HEK293 (cell line): ENCODE data around the gene SLC27A2.

Experiments used
- CTCF ChIA-PET: fragments of 350-600 bp; formaldehyde crosslinking; extraction: SDS; loops from one replicate; lab custom pipeline; 2021; ENCODE audit warnings: antibody characterized with exemption; lab: Yijun Ruan, JAX
- POLR2A ChIA-PET: fragments of 300-600 bp; formaldehyde crosslinking; extraction: SDS; loops from one replicate; lab custom pipeline; 2020; ENCODE audit warnings: antibody characterized with exemption, inconsistent platforms; lab: Yijun Ruan, JAX
- H3K27ac ChIP-seq: fragments of 200-500 bp; sonication (Bioruptor generic); 2 replicates; pipeline ENCODE4 v1.5.1; 2014; ENCODE audit warnings: low read depth, low read length, control low read depth, inconsistent platforms; ENCODE audit errors: extremely low read depth
- H3K36me3 ChIP-seq, 2 experiments: fragments of 200-500 bp in 1 of 2; sonication (Bioruptor generic) in 1 of 2; 1 replicate in 1 of 2; 2 replicates in 1 of 2; pipeline ENCODE4 v1.5.1; 2014 to 2017; ENCODE audit warnings: inconsistent platforms in 2 of 2, low read length in 2 of 2; ENCODE audit not compliant: control insufficient read depth in 2 of 2, insufficient read depth in 1 of 2
- H3K4me1 ChIP-seq: fragments of 200-500 bp; sonication (Bioruptor generic); 2 replicates; pipeline ENCODE4 v1.5.1; 2014; ENCODE audit warnings: mild to moderate bottlenecking, low read length, inconsistent platforms; ENCODE audit not compliant: control insufficient read depth, insufficient read depth
- H3K4me3 ChIP-seq: 2 replicates; pipeline ENCODE4 v1.5.1; 2011; ENCODE audit warnings: low read depth, mild to moderate bottlenecking, control low read depth, low read length, moderate library complexity
- H3K9me3 ChIP-seq: fragments of 200-500 bp; sonication (Bioruptor generic); 2 replicates; pipeline ENCODE4 v1.5.1; 2014; ENCODE audit warnings: low read depth, low read length, inconsistent platforms; ENCODE audit not compliant: control insufficient read depth, insufficient read depth
- MZF1 ChIP-seq: fragments of 450-650 bp; formaldehyde crosslinking; IDR thresholded peaks from 2 replicates; pipeline ENCODE4 v1.5.1; 2017; ENCODE audit warnings: missing biosample characterization, missing genetic modification characterization, borderline replicate concordance
- SALL2 ChIP-seq: fragments of 450-650 bp; formaldehyde crosslinking; IDR thresholded peaks from 2 replicates; pipeline ENCODE4 v1.5.0; 2017; ENCODE audit warnings: missing biosample characterization, mild to moderate bottlenecking, missing genetic modification characterization, borderline replicate concordance
- ZBTB17 ChIP-seq: fragments of 450-650 bp; formaldehyde crosslinking; IDR thresholded peaks from 2 replicates; pipeline ENCODE4 v1.5.1; 2016; ENCODE audit warnings: missing biosample characterization, missing genetic modification characterization
- ZFHX2 ChIP-seq: fragments of 450-650 bp; formaldehyde crosslinking; conservative IDR thresholded peaks from 2 replicates; pipeline ENCODE4 v1.5.1; 2016; ENCODE audit warnings: missing biosample characterization, missing genetic modification characterization
- ZNF16 ChIP-seq: fragments of 450-650 bp; formaldehyde crosslinking; IDR thresholded peaks from 2 replicates; pipeline ENCODE4 v1.5.1; 2016; ENCODE audit warnings: low read depth, missing biosample characterization, missing genetic modification characterization
- ZNF23 ChIP-seq: fragments of 450-650 bp; formaldehyde crosslinking; IDR thresholded peaks from 2 replicates; pipeline ENCODE4 v1.5.1; 2016; ENCODE audit warnings: missing biosample characterization, missing genetic modification characterization, borderline replicate concordance
- ZNF266 ChIP-seq: fragments of 450-650 bp; formaldehyde crosslinking; IDR thresholded peaks from 2 replicates; pipeline ENCODE4 v1.5.1; 2016; ENCODE audit warnings: missing biosample characterization, missing genetic modification characterization, low read depth
- ZNF350 ChIP-seq: fragments of 450-650 bp; formaldehyde crosslinking; IDR thresholded peaks from 2 replicates; pipeline ENCODE4 v1.5.0; 2017; ENCODE audit warnings: missing biosample characterization, mild to moderate bottlenecking, missing genetic modification characterization
- ZNF354C ChIP-seq: fragments of 450-650 bp; formaldehyde crosslinking; IDR thresholded peaks from 2 replicates; pipeline ENCODE4 v1.5.1; 2016; ENCODE audit warnings: missing biosample characterization, missing genetic modification characterization, low read depth, borderline replicate concordance
- ZNF391 ChIP-seq: fragments of 450-650 bp; formaldehyde crosslinking; IDR thresholded peaks from 2 replicates; pipeline ENCODE4 v1.5.1; 2016; ENCODE audit warnings: low read depth, missing biosample characterization, missing genetic modification characterization, borderline replicate concordance
- ZNF473 ChIP-seq: fragments of 450-650 bp; formaldehyde crosslinking; IDR thresholded peaks from 2 replicates; pipeline ENCODE4 v1.5.1; 2017; ENCODE audit warnings: missing biosample characterization, missing genetic modification characterization
- ZNF514 ChIP-seq: fragments of 450-650 bp; formaldehyde crosslinking; IDR thresholded peaks from 2 replicates; pipeline ENCODE4 v1.5.1; 2016; ENCODE audit warnings: missing biosample characterization, missing genetic modification characterization
- ZNF530 ChIP-seq: fragments of 450-650 bp; formaldehyde crosslinking; IDR thresholded peaks from 2 replicates; pipeline ENCODE4 v1.5.1; 2016; ENCODE audit warnings: low read depth, missing biosample characterization, missing genetic modification characterization
- ZNF596 ChIP-seq: fragments of 450-650 bp; IDR thresholded peaks from 2 replicates; pipeline ENCODE4 v1.5.0; 2018; ENCODE audit warnings: missing biosample characterization, mild to moderate bottlenecking, missing genetic modification characterization, moderate library complexity
- ZNF747 ChIP-seq: fragments of 450-650 bp; formaldehyde crosslinking; IDR thresholded peaks from 2 replicates; pipeline ENCODE4 v1.5.1; 2016; ENCODE audit warnings: missing biosample characterization, missing genetic modification characterization
- ZNF792 ChIP-seq: fragments of 450-650 bp; formaldehyde crosslinking; IDR thresholded peaks from 2 replicates; pipeline ENCODE4 v1.5.1; 2016; ENCODE audit warnings: missing biosample characterization, missing genetic modification characterization
- TF ChIP-seq, protein P1 (sequence below): fragments of 450-650 bp; formaldehyde crosslinking; IDR thresholded peaks from 2 replicates; pipeline ENCODE4 v1.5.1; 2016; ENCODE audit warnings: missing biosample characterization, missing genetic modification characterization
- TF ChIP-seq, protein P2 (sequence below): fragments of 450-650 bp; formaldehyde crosslinking; IDR thresholded peaks from 2 replicates; pipeline ENCODE4 v1.5.1; 2016; ENCODE audit warnings: missing biosample characterization, missing genetic modification characterization
- TF ChIP-seq, protein P3 (sequence below): fragments of 450-650 bp; formaldehyde crosslinking; IDR thresholded peaks from 2 replicates; pipeline ENCODE4 v1.5.0; 2017; ENCODE audit warnings: missing biosample characterization, missing genetic modification characterization, borderline replicate concordance
- TF ChIP-seq, protein P4 (sequence below): fragments of 450-650 bp; IDR thresholded peaks from 2 replicates; pipeline ENCODE4 v1.5.1; 2018; ENCODE audit warnings: missing biosample characterization, missing genetic modification characterization
- TF ChIP-seq, protein P5 (sequence below): fragments of 450-650 bp; formaldehyde crosslinking; IDR thresholded peaks from 2 replicates; pipeline ENCODE4 v1.5.1; 2016; ENCODE audit warnings: missing biosample characterization, missing genetic modification characterization
- TF ChIP-seq, protein P6 (sequence below): fragments of 450-650 bp; formaldehyde crosslinking; IDR thresholded peaks from 2 replicates; pipeline ENCODE4 v1.5.1; 2016; ENCODE audit warnings: missing biosample characterization, missing genetic modification characterization

Gene SLC27A2

DNA sequence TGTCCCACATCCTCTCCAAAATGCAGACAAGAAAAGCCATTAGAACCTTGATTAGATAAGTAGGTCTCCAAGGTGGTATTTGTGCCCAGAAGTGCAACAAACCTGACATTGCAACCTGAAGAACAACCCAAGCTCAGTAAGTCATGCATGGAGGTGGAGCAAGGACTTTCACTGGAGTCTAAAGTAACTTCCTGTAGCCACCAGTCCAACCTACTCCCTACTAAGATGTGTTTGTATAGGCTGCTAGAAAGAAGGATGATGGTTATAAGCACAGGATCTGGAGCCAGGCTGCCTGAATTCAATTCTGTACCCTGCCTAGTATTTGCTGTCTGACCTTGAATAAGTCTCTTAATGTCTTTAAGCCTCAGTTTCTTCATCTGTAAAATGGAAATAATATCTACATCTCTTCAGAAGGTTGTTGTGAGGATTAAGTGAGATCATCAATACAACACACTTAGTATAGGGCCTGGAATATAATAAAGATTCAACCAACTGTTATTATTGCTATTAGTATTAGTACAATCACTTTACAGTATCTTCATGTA is 51.3 kb downstream of the SLC27A2 start:
- H3K27ac ChIP-seq: no peak overlapping the region
- POLR2A ChIA-PET: no interaction called here
- H3K4me3 ChIP-seq: no peak overlapping the region
- CTCF ChIA-PET: interaction anchor here (0.6 kb wide), 1 partner anchor 15 kb away, joined by 3 read pairs; no protein-coding TSS in a partner anchor
- H3K9me3 ChIP-seq: no peaks in the 10 kb centered on the region
- TF ChIP-seq ZNF391 (tag by site-specific recombination): no peak
- no peak for TF ChIP-seq ZNF350 (tag by site-specific recombination)
- no peak for TF ChIP-seq ZNF16
- TF ChIP-seq ZBTB17 (tag by site-specific recombination): no peak
- TF ChIP-seq SALL2 (tag by site-specific recombination): no peak
- TF ChIP-seq ZNF23 (tag by site-specific recombination): no peak
- TF ChIP-seq ZNF792 (tag by site-specific recombination): no peak
- TF ChIP-seq, protein P1, sequence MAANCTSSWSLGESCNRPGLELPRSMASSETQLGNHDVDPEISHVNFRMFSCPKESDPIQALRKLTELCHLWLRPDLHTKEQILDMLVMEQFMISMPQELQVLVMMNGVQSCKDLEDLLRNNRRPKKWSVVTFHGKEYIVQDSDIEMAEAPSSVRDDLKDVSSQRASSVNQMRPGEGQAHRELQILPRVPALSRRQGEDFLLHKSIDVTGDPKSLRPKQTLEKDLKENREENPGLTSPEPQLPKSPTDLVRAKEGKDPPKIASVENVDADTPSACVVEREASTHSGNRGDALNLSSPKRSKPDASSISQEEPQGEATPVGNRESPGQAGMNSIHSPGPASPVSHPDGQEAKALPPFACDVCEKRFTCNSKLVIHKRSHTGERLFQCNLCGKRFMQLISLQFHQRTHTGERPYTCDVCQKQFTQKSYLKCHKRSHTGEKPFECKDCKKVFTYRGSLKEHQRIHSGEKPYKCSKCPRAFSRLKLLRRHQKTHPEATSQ (tag by site-specific recombination): no peak
- TF ChIP-seq ZNF530: no peak
- TF ChIP-seq MZF1 (tag by site-specific recombination): no peak
- TF ChIP-seq, protein P2, sequence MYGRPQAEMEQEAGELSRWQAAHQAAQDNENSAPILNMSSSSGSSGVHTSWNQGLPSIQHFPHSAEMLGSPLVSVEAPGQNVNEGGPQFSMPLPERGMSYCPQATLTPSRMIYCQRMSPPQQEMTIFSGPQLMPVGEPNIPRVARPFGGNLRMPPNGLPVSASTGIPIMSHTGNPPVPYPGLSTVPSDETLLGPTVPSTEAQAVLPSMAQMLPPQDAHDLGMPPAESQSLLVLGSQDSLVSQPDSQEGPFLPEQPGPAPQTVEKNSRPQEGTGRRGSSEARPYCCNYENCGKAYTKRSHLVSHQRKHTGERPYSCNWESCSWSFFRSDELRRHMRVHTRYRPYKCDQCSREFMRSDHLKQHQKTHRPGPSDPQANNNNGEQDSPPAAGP: no peak
- H3K36me3 ChIP-seq: no peaks in the 10 kb centered on the region
- H3K4me1 ChIP-seq: no peaks in the 10 kb centered on the region

DNA sequence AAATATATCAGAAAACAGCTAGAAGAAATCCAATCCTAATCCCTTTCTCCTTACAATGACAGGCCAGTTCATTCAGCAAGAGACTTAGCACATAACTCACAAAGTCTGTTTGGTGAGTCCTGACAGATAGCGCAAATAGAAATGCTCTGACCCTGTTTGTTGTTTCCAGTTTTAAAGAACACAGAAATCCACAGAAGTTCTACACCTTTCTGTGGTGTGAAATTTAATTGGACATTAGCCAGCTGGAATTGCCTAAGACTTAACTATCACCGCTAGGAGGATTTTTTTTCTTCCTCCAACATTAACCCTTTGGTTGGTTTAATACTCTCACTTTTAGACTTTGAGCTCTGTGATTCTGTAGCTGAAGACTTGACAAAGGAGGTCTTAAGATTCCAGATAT is 52.8 kb downstream of the SLC27A2 start:
- ChIA-PET CTCF (interaction anchor here (0.6 kb wide), 1 partner anchor 1260 kb away, joined by 4 read pairs; no protein-coding TSS in a partner anchor), POLR2A (no interaction called here)
- H3K4me3 ChIP-seq: no peak overlapping the region
- no peaks in the 10 kb centered on the region for H3K36me3 ChIP-seq
- H3K9me3 ChIP-seq: no peaks in the 10 kb centered on the region
- H3K27ac ChIP-seq: no peak overlapping the region
- H3K4me1 ChIP-seq: no peaks in the 10 kb centered on the region
- TF ChIP-seq ZNF596 (tag by site-specific recombination) (no peak), ZNF514 (tag by site-specific recombination) (no peak), ZNF747 (tag by site-specific recombination) (no peak), ZNF354C (tag by site-specific recombination) (no peak), ZFHX2 (no peak), ZNF473 (no peak), ZNF266 (tag by site-specific recombination) (no peak)
- TF ChIP-seq, protein P3, sequence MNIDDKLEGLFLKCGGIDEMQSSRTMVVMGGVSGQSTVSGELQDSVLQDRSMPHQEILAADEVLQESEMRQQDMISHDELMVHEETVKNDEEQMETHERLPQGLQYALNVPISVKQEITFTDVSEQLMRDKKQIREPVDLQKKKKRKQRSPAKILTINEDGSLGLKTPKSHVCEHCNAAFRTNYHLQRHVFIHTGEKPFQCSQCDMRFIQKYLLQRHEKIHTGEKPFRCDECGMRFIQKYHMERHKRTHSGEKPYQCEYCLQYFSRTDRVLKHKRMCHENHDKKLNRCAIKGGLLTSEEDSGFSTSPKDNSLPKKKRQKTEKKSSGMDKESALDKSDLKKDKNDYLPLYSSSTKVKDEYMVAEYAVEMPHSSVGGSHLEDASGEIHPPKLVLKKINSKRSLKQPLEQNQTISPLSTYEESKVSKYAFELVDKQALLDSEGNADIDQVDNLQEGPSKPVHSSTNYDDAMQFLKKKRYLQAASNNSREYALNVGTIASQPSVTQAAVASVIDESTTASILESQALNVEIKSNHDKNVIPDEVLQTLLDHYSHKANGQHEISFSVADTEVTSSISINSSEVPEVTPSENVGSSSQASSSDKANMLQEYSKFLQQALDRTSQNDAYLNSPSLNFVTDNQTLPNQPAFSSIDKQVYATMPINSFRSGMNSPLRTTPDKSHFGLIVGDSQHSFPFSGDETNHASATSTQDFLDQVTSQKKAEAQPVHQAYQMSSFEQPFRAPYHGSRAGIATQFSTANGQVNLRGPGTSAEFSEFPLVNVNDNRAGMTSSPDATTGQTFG (tag by site-specific recombination): no peak
- TF ChIP-seq, protein P4, sequence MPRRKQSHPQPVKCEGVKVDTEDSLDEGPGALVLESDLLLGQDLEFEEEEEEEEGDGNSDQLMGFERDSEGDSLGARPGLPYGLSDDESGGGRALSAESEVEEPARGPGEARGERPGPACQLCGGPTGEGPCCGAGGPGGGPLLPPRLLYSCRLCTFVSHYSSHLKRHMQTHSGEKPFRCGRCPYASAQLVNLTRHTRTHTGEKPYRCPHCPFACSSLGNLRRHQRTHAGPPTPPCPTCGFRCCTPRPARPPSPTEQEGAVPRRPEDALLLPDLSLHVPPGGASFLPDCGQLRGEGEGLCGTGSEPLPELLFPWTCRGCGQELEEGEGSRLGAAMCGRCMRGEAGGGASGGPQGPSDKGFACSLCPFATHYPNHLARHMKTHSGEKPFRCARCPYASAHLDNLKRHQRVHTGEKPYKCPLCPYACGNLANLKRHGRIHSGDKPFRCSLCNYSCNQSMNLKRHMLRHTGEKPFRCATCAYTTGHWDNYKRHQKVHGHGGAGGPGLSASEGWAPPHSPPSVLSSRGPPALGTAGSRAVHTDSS (tag by site-specific recombination): no peak
- TF ChIP-seq, protein P5, sequence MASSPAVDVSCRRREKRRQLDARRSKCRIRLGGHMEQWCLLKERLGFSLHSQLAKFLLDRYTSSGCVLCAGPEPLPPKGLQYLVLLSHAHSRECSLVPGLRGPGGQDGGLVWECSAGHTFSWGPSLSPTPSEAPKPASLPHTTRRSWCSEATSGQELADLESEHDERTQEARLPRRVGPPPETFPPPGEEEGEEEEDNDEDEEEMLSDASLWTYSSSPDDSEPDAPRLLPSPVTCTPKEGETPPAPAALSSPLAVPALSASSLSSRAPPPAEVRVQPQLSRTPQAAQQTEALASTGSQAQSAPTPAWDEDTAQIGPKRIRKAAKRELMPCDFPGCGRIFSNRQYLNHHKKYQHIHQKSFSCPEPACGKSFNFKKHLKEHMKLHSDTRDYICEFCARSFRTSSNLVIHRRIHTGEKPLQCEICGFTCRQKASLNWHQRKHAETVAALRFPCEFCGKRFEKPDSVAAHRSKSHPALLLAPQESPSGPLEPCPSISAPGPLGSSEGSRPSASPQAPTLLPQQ: no peak
- TF ChIP-seq, protein P6, sequence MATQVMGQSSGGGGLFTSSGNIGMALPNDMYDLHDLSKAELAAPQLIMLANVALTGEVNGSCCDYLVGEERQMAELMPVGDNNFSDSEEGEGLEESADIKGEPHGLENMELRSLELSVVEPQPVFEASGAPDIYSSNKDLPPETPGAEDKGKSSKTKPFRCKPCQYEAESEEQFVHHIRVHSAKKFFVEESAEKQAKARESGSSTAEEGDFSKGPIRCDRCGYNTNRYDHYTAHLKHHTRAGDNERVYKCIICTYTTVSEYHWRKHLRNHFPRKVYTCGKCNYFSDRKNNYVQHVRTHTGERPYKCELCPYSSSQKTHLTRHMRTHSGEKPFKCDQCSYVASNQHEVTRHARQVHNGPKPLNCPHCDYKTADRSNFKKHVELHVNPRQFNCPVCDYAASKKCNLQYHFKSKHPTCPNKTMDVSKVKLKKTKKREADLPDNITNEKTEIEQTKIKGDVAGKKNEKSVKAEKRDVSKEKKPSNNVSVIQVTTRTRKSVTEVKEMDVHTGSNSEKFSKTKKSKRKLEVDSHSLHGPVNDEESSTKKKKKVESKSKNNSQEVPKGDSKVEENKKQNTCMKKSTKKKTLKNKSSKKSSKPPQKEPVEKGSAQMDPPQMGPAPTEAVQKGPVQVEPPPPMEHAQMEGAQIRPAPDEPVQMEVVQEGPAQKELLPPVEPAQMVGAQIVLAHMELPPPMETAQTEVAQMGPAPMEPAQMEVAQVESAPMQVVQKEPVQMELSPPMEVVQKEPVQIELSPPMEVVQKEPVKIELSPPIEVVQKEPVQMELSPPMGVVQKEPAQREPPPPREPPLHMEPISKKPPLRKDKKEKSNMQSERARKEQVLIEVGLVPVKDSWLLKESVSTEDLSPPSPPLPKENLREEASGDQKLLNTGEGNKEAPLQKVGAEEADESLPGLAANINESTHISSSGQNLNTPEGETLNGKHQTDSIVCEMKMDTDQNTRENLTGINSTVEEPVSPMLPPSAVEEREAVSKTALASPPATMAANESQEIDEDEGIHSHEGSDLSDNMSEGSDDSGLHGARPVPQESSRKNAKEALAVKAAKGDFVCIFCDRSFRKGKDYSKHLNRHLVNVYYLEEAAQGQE (tag by site-specific recombination): no peak
